Measurements from ENCODE around the gene PLPPR4.
"Not testable (repeated sequence)": the region's sequence is repeated elsewhere in the genome, so short reads cannot be mapped to it uniquely, and the experiment has no call there.

Gene PLPPR4

DNA sequence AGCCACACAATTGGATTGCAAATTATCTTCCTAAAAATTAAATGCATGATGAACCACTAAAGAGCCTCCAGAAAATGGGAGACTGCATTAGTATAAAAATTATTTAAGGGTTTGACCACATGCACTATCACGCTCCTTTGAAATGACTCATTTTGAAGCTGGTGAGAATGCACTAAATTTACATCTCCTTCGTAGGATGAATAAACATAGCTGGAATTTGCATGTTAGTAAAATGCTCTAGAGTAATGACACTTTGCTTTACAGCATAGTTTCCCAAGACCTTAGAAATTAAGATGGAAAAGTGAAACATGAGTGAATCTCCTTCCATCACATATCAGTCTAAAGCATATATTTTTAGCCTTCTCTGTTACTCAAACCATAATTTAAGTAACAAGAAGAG lies 2.4 kb downstream of the PLPPR4 start:
- no peak for DNase-seq (ENCODE audit: low read depth in 2 of 3, low spot score in 2 of 3)

DNA sequence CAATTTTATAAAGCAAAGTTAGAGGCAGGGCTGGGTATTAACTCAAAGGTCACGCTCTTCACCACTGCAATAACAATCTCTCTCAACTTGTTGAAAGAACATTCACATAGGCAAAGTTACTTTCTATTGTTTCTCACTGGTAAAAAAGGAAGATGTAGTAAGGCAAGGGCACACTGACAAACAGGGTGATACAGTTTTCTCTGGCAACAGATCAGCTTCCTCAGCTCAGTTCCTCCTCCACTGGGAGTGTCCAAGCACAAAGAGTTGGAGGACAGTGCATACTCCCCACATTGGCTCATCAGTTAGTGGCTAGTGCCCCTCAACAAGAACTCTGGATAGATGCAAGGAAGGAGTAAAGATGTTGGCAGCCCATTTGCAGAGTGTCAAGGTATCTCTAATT lies 3.7 kb downstream of the PLPPR4 start:
- DNase-seq (ENCODE audit: low read depth in 2 of 3, low spot score in 2 of 3) = no peak

DNA sequence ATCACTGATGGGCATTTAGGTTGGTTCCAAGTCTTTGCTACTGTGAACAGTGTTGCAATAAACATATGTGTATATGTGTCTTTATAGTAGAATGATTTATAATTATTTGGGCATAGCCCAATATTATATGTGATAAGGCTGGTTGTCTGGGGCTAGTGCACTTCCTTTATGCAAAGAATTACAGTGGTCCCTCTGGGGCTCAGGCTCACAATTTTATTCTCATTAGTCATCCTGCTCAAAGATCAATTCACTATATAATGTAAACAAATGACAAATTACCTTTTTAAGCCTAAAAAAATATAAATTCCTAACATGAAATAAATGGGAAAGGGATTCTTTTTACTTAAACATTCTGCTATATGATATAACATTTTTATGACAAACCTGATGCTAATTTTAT lies 5.0 kb downstream of the PLPPR4 start:
- DNase-seq (ENCODE audit: low read depth in 2 of 3, low spot score in 2 of 3) = no peak

DNA sequence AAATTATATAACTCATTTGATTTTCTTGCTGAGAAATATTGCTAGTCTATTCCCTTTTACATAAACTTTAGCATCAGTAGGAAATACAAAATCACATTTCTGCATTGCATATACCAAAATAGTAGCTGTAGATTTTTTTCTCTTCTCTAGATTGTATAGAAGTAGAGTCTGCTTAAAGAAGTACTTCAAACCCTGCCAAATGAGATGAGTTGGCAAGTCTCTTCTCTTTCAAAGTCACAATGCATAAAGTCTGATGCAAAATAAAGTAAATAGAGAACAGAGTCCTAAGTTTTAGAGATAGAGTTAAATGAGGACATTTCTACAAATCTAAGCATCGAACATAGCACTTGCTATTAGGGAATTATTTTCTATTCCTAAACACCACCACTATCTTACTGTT lies 6.4 kb downstream of the PLPPR4 start:
- DNase-seq (ENCODE audit: low read depth in 2 of 3, low spot score in 2 of 3) = no peak

DNA sequence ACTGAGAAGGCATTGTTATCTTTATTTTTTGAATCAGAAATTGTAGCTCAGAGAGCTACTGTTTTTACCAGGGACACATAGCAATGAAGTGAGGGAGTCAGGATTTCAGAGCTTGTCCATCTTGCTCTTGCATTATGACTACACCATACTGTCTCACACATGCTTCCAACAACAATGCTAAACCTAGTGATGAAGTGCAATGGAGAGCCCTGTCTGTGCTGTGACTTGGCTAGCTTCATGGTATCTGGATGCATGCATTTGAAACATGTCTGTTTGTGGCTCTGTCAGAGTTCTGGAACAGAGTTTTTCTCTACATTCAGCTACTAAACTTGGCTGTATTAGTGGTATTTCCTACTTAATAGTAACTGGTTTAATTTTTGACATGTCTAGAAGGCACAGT lies 7.0 kb downstream of the PLPPR4 start:
- DNase-seq (ENCODE audit: low read depth in 2 of 3, low spot score in 2 of 3) = no peak

DNA sequence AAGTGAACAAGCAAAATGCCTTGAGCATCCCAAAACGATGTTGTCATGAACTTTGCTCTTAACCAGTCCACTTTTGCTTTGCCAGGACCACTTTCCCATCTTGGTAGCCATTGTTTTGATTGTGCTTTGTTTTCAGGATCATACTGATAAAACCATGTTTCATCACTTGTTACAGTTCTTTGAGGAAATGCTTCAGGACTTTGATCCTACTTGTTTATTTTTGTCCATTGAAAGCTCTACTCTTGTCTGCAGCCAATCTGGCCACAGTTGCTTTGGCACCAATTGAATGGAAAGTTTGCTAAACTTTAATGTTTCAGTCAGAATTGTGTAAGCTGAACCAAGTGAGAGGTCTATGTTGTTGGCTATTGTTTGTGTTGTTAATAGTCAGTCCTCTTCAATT lies 12.8 kb downstream of the PLPPR4 start:
- DNase-seq (ENCODE audit: low read depth in 2 of 3, low spot score in 2 of 3) = no peak

DNA sequence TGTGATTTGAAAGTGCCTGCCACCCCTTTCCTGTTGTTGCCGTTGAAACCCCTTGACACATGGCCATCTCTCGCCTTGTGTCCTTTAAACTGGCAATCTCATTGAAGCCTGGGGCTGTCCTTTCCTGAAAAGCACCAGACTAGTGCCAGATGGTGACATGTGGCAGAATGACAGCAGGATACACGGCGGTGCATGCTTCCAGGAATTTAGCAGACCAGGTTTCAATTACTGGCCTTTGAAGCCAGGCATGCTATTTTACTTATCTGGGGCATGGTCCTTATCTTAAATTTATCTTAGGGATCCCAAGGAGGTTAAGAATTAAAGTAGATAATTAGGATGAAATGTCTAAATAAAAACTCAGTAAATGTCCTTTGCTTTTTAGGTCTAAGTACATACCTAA lies 15.2 kb downstream of the PLPPR4 start:
- DNase-seq (ENCODE audit: low read depth in 2 of 3, low spot score in 2 of 3) = no peak

DNA sequence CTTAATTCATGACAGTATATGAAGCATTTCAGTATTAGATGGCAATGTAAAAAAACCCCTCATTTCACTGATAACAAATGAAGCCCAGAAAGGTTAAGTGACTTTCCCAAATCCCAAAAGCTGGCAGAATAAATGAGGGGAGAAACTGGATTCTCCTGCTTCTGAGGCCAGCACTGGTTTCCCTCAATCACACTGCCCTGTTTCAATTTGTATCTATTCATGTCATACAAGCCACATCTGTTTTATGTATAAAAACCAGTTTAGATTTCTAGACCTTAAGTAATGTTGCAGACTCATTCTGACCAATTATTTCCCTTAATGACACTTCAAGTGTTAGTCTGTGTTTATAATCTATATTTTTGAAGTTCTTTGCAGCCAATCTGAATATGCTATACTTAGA lies 16.8 kb downstream of the PLPPR4 start:
- no peak for DNase-seq (ENCODE audit: low read depth in 2 of 3, low spot score in 2 of 3)

DNA sequence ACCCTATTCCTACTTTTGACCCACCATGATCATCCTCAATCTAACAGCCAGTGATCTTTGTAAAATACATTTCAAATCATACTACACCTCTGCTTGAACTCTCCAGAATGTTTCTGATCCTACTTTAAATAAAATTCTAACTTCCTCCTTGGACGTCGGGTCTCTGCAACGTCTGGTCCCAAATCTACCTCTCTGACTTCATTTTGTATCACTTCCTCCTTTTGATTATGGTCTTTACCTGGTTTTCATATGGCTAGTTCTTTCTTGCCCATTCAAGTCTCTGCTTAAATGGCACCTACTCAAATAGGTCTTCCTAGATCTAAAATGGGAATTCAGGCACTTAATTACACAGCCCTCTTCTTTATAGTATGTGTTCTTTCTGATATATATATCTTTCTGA lies 18.2 kb downstream of the PLPPR4 start:
- no peak for DNase-seq (ENCODE audit: low read depth in 2 of 3, low spot score in 2 of 3)

DNA sequence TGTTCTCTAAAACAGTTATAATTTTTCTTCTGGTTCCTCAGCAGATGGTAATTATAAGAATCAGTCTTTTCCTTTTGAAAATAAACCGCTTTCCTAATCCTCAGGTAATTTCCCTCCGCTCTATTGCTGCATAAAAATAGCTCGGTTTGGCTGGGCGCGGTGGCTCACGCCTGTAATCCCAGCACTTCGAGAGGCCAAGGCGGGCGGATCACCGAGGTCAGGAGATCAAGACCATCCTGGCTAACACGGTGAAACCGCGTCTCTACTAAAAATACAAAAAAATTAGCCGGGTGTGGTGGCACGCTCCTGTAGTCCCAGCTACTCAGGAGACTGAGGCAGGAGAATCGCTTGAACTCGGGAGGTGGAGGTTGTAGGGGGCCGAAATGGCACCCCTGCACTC lies 19.2 kb downstream of the PLPPR4 start:
- not testable (repeated sequence) for DNase-seq (ENCODE audit: low read depth in 2 of 3, low spot score in 2 of 3)

DNA sequence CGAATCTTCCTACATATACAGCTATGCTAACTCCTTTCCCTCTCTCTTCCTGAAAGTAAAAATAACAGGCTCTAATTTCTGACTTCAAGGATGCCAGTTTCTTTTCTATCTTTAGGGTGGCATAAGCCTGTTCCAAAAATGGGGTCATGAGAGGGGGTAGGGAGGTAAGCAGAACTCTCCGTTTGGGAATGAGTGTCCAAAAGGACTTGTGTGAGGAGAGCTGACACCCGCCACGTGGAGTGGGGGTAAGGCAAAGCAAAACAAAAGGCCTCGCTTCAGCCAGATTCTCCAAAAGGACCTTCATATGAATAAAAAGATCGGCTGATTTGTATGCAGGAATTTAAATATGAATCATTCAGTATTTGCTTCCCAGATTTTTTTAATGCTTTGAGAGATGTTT lies 28.6 kb downstream of the PLPPR4 start:
- DNase-seq (ENCODE audit: low read depth in 2 of 3, low spot score in 2 of 3) = no peak

DNA sequence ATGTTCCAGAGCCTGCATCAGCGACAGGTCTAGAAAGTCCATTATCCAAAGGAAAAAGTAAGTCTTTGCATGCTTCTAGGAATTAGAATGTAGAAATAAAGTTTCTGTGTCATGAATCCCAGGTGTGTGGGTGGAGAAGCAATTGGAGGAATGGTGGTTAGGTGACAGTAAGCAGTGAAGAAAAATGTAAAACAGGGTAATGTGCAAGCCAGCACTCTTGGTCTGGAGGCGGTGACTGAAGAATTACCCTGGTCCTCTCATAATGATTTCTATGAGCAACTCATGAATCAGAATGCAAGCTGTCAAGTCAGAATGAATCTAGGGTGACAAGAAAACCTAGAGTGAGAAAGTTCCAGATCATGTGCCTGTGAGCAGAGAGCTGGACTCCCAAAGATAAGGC lies 33.6 kb downstream of the PLPPR4 start:
- no peak for DNase-seq (ENCODE audit: low read depth in 2 of 3, low spot score in 2 of 3)

DNA sequence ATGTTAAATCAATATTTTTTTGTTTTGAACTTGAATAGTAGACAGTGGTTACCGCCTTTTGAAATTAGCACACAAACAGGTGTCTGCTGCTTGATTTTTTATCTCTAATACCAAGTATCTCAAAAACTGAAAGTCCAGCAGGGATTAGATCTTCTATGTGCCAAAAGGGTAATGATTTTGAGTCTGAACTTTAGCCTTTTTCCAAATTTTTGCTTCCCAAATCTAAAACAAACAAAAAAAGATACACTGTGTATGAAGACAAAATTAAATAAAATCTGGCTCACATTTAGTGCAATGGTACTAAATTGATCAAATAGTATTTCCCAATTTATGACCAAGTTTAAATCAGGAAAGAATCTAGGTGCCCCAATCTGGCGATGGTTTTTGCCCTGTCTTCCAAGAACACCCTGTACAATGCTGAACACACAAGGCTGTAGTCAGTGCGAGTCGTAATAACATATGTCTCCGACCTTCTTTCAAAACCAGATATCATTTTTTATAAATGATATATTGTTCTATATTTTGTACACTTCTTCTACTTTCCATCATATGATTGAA lies 40.5 kb downstream of the PLPPR4 start:
- no peak for DNase-seq (ENCODE audit: low read depth in 2 of 3, low spot score in 2 of 3)

DNA sequence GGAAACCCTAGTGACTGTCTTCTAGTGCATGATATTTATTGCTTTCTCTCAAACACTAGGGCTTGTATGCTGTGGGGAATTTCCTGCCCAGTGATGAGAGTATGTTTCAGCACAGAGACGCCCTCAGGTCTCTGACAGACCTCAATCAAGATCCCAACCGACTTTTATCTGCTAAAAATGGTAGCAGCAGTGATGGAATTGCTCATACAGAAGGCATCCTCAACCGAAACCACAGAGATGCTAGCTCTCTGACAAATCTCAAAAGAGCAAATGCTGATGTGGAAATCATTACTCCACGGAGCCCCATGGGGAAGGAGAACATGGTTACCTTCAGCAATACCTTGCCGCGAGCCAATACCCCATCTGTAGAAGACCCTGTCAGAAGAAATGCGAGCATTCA lies 41.3 kb downstream of the PLPPR4 start:
- DNase-seq (ENCODE audit: low read depth in 2 of 3, low spot score in 2 of 3) = no peak

DNA sequence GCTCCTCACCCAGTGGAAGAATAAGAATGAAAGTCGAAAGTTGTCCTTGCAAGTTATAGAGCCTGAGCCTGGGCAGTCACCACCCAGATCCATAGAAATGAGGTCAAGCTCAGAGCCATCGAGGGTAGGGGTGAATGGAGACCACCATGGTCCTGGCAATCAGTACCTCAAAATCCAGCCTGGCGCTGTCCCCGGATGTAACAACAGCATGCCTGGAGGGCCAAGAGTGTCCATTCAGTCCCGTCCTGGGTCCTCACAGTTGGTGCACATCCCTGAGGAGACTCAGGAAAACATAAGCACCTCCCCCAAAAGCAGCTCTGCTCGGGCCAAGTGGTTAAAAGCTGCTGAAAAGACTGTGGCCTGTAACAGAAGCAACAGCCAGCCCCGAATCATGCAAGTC lies 41.8 kb downstream of the PLPPR4 start:
- DNase-seq (ENCODE audit: low read depth in 2 of 3, low spot score in 2 of 3) = no peak

DNA sequence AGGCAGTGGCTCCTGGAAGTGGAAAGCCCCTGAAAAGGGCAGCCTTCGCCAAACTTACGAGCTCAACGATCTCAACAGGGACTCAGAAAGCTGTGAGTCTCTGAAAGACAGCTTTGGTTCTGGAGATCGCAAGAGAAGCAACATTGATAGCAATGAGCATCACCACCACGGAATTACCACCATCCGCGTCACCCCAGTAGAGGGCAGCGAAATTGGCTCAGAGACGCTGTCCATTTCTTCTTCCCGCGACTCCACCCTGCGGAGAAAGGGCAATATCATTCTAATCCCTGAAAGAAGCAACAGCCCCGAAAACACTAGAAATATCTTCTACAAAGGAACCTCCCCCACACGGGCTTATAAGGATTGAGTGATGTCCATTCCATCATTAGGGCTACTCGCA lies 42.4 kb downstream of the PLPPR4 start:
- no peak for DNase-seq (ENCODE audit: low read depth in 2 of 3, low spot score in 2 of 3)

DNA sequence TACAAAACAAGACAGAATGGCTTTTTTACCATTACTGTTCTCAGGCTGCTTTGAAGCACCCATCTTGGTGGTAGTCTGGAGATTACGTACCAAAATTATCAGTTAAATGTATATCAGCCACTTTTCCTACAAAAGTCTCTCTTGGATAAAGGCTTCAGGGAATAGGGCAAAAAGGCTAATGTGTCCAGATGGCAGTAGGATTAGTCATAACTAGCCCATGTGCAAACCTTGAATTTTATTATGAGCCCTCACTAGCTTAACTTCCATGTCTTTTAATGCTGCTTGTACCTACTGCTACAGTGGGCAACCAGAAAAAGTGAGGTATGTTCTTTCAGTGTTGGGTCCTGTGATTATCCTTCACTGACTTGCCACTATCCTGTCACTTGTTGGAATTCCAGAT lies 51.0 kb downstream of the PLPPR4 start:
- DNase-seq (ENCODE audit: low read depth in 2 of 3, low spot score in 2 of 3) = no peak

DNA sequence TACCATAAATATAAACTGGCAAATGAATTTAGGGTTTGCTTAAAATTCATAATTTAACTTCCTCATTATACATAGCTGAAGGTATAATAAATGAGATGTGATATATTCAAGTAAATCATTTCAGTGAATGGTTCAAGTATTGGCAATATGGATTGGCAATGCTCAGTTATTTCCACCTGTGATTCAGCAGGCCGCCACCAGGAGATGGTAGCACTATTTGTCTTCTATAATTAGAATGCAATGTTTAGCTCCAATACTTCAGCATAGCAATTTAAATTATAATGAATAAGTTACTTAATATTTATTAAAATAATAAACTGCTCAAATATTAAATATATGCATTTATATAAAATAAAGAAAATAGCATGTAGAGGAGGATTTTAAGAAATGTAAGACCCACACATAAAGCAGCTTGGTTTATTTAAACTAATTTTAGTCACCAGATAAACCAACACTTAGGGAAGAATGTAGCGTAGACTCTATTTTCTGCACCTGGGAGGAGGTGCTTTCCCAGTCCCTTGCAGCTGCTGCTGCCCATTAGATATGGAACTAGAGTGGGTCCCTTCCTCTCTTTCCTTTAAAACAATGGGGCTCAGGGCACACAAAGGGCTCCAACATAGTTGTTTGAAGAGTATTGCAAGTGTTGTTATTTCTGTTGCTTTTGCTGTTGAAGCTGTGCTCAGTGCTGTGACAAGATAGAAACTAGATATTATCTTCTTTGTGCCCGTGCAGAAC lies 62.1 kb downstream of the PLPPR4 start:
- no peak for DNase-seq (ENCODE audit: low read depth in 2 of 3, low spot score in 2 of 3)

DNA sequence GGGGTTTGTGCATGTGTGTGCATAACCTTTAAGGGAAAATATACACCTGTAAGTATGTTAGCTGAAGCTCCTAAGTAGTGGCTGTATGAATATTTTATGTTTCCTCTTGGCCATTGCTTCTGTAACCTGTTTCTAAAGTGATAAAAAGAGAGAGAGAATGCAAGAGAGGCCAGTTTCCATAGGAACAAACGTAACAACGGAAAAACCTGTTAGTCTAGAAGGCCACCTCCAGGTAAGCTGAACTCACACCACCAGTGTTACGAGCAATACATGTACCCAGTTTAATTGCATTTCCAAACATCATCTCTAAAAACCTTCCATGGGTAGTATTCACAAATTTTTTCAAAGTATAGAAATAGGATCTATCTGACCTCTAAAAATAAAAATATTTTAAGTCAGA lies 63.1 kb downstream of the PLPPR4 start:
- no peak for DNase-seq (ENCODE audit: low read depth in 2 of 3, low spot score in 2 of 3)

DNA sequence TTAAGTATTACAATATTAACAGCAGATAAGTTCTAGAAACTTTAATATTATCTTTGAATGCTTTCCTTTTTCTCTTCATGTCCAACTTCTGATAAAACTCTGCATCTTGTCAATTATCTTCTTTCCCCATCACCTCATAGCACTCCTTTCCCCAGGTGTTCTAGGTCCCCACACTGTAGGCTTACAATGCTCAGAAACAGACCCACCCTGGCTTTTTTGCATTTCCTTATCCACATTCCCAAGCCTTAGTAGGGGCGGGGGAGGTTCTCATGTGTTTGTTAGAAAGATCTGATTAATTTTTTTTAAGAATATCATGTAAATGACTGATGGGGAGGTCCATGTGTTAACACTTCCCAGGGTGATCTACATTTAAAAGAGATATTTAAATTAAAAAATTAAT lies 63.9 kb downstream of the PLPPR4 start:
- DNase-seq (ENCODE audit: low read depth in 2 of 3, low spot score in 2 of 3) = no peak

DNA sequence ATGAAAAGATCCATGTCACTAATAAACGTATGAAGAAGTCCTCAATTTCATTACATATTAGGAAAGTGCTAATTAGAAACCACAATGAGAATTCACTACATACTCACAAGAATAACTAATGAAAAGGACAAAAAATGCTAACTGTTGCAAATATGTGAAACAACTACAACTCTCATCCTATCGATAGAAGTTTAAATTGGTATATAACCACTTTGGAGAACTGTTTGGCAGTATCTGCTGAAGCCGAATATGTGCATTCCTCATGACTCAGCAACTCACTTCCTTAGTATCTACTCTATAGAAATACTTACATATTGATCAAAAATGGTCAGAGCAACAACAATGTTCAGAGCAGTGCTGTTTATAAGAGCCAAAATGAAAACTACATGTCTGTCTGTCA lies 66.8 kb downstream of the PLPPR4 start:
- DNase-seq (ENCODE audit: low read depth in 2 of 3, low spot score in 2 of 3) = no peak

DNA sequence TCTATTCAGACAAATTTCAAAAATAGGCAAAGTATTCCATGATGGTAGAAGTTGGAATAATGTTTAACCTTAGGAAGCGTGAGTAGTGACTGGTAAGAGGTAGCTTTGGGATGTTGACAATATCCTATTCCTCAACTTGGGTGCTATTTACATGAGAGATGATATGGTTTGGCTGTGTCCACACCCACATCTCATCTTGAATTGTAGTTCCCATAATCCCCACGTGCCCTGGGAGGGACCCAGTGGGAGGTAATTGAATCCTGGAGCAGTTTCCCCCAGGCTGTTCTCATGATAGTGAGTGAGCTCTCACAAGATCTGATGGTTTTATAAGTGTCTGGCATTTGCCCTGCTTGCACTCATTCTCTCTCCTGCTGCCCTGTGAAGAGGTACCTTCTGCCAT lies 67.3 kb downstream of the PLPPR4 start:
- DNase-seq (ENCODE audit: low read depth in 2 of 3, low spot score in 2 of 3) = no peak

DNA sequence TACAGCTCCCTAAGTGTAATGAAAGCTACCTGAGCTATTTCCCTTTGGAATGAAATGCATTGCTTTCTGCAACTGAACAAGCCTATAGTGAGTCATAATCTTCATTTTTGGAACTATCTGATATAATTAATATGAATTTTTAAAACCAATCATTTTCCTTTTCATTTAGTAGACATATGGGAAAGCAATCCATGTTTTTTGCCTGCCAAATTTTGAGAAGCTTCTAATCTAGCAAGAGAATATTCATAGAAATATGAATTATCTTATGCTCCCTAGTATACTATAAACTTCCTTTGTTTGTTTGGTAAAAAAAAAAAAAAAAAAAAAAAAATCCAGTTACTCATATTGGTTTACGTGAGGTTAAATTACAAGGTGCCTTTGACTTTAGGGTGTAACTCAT lies 68.3 kb downstream of the PLPPR4 start:
- no peak for DNase-seq (ENCODE audit: low read depth in 2 of 3, low spot score in 2 of 3)

Measured in activated CD8-positive, alpha-beta memory T cell treated with anti-CD3 and anti-CD28 coated beads for 48 hours (primary cell).